HL-60 (cell line): ENCODE measurements around the gene SMOC1.

ENCODE experiments used
- DNase-seq, 2 experiments: peaks; one replicate each; pipeline ENCODE4 v3.0.0-alpha.2; 2010 to 2020; ENCODE audit warnings: low read depth in 1 of 2, low spot score in 1 of 2
- H3K27ac ChIP-seq: fragments of 250-450 bp; sonication (Bioruptor Pico); replicated peaks from 2 replicates; pipeline ENCODE4 v1.5.1; 2020; ENCODE audit warnings: mild to moderate bottlenecking, moderate library complexity
- H3K27me3 ChIP-seq: fragments of 250-450 bp; sonication (Bioruptor Pico); 2 replicates; pipeline ENCODE4 v1.5.1; 2021; ENCODE audit warnings: mild to moderate bottlenecking, moderate library complexity; ENCODE audit not compliant: insufficient read depth, poor library complexity, severe bottlenecking
- H3K4me3 ChIP-seq: replicated peaks from 2 replicates; pipeline ENCODE4 v1.5.1; 2011; ENCODE audit warnings: mild to moderate bottlenecking, control low read depth, low read length; ENCODE audit not compliant: insufficient read depth
- CTCF ChIP-seq: IDR thresholded peaks from one replicate; pipeline ENCODE4 v1.5.1; 2011; ENCODE audit warnings: low read length, control low read depth, inconsistent platforms; ENCODE audit not compliant: insufficient read depth
- GABPA ChIP-seq: IDR thresholded peaks from 2 replicates; pipeline ENCODE4 v1.6.1; 2012; ENCODE audit warnings: low read depth
- POLR2AphosphoS5 ChIP-seq: IDR thresholded peaks from 2 replicates; pipeline ENCODE4 v1.6.1; 2012; ENCODE audit warnings: low read depth
- SPI1 ChIP-seq: IDR thresholded peaks from 2 replicates; pipeline ENCODE4 v1.6.1; 2012; ENCODE audit warnings: low read depth, mild to moderate bottlenecking, borderline replicate concordance
- TF ChIP-seq, protein P1 (sequence below): IDR thresholded peaks from 2 replicates; pipeline ENCODE4 v1.6.1; 2012; ENCODE audit warnings: low read depth; ENCODE audit not compliant: insufficient replicate concordance

The SMOC1 gene

GRCh38 chr14:69932391-69932790, 53.2 kb downstream of the SMOC1 start:
- H3K27ac ChIP-seq, result no peak overlapping the region
- no peak for DNase-seq
- no peaks in the 10 kb centered on the region for H3K27me3 ChIP-seq
- TF ChIP-seq SPI1 (no peak), POLR2AphosphoS5 (no peak), GABPA (no peak), CTCF (no peak)
- TF ChIP-seq, protein P1, sequence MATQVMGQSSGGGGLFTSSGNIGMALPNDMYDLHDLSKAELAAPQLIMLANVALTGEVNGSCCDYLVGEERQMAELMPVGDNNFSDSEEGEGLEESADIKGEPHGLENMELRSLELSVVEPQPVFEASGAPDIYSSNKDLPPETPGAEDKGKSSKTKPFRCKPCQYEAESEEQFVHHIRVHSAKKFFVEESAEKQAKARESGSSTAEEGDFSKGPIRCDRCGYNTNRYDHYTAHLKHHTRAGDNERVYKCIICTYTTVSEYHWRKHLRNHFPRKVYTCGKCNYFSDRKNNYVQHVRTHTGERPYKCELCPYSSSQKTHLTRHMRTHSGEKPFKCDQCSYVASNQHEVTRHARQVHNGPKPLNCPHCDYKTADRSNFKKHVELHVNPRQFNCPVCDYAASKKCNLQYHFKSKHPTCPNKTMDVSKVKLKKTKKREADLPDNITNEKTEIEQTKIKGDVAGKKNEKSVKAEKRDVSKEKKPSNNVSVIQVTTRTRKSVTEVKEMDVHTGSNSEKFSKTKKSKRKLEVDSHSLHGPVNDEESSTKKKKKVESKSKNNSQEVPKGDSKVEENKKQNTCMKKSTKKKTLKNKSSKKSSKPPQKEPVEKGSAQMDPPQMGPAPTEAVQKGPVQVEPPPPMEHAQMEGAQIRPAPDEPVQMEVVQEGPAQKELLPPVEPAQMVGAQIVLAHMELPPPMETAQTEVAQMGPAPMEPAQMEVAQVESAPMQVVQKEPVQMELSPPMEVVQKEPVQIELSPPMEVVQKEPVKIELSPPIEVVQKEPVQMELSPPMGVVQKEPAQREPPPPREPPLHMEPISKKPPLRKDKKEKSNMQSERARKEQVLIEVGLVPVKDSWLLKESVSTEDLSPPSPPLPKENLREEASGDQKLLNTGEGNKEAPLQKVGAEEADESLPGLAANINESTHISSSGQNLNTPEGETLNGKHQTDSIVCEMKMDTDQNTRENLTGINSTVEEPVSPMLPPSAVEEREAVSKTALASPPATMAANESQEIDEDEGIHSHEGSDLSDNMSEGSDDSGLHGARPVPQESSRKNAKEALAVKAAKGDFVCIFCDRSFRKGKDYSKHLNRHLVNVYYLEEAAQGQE, result no peak
- no peak overlapping the region for H3K4me3 ChIP-seq

DNA sequence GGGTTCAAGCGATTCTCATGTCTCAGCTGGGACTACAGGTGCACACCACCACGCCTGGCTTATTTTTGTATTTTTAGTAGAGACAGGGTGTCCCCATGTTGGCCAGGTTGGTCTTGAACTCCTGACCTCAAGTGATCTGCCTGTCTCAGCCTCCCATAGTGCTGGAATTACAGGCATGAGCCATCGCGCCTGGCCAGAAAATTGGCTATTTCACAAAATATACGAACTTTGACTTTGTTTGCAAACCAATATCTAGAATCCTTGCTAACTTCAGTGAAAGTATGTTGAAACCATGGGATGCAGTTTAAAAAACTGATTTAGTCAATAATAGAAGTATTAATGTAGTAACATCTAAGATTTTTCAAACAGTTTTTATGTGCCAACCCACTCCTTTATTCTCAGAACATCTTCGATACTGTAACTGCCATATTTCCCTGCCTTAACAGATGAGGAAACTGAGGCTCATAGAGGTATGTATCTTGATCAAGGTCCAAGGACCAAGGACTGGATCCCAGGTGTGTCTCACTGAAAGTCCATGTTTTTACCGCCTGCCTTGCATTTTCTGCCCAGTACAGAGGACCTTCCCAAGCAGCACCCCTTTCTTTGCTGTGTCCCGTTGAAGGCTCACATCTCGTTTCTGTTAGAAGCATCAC, 54.5 kb downstream of the SMOC1 start:
- H3K27ac ChIP-seq, result no peak overlapping the region
- no peak for DNase-seq
- no peaks in the 10 kb centered on the region for H3K27me3 ChIP-seq
- TF ChIP-seq SPI1, result no peak
- TF ChIP-seq, protein P1, result no peak
- TF ChIP-seq POLR2AphosphoS5, result no peak
- TF ChIP-seq GABPA, result no peak
- TF ChIP-seq CTCF, result no peak
- no peak overlapping the region for H3K4me3 ChIP-seq

- Histone ChIP-seq H3K27ac (no peak overlapping the region), H3K27me3 (no peaks in the 10 kb centered on the region), H3K4me3 (no peak overlapping the region)
- no peak for DNase-seq
- TF ChIP-seq CTCF (no peak), SPI1 (no peak), GABPA (no peak), POLR2AphosphoS5 (no peak)
- TF ChIP-seq, protein P1, result no peak
These were observed 58.3 kb downstream of the SMOC1 start for GRCh38 chr14:69937367-69938081.
